HG03025 (cell line): ENCODE measurements around the gene ADH1C.
"Not testable (repeated sequence)": the region's sequence is repeated elsewhere in the genome, so short reads cannot be mapped to it uniquely, and the experiment has no call there.

Experiments
- ATAC-seq: cut with Tn5 transposase; IDR thresholded peaks from one replicate; pipeline ENCODE4 v1.9.1; 2021; ENCODE audit warnings: mild to moderate bottlenecking, moderate library complexity; ENCODE audit not compliant: unreplicated experiment, low FRiP score

The ADH1C gene

GRCh38 chr4:99352602-99353537 is at the start of gene ADH1C:
Gene ADH1C (minus strand): TSS chr4:99352746. CDS start chr4:99352675, 71 bp downstream.
- ATAC-seq = no peak

GRCh38 chr4:99400831-99401230 is 48.3 kb upstream of the ADH1C start:
- no peak for ATAC-seq

GRCh38 chr4:99399017-99399416 is 46.5 kb upstream of the ADH1C start:
- no peak for ATAC-seq

- no peak for ATAC-seq
These were observed 43.2 kb upstream of the ADH1C start for GRCh38 chr4:99395595-99396364.

GRCh38 chr4:99394896-99395295 is 42.4 kb upstream of the ADH1C start:
- no peak for ATAC-seq

GRCh38 chr4:99390055-99390454 is 37.5 kb upstream of the ADH1C start:
- no peak for ATAC-seq

- ATAC-seq = no peak
These were observed 37.1 kb upstream of the ADH1C start for GRCh38 chr4:99389606-99390005.

GRCh38 chr4:99383833-99384392 is 31.4 kb upstream of the ADH1C start:
- no peak for ATAC-seq

GRCh38 chr4:99383399-99383798 is 30.9 kb upstream of the ADH1C start:
- no peak for ATAC-seq

GRCh38 chr4:99382745-99383360 is 30.3 kb upstream of the ADH1C start:
- ATAC-seq = no peak

- ATAC-seq = no peak
These were observed 29.1 kb upstream of the ADH1C start for GRCh38 chr4:99381588-99382175.

GRCh38 chr4:99379571-99379970 is 27.0 kb upstream of the ADH1C start:
- ATAC-seq = no peak

- ATAC-seq = no peak
These were observed 26.3 kb upstream of the ADH1C start for GRCh38 chr4:99378876-99379275.

- not testable (repeated sequence) for ATAC-seq
These were observed 24.8 kb upstream of the ADH1C start for GRCh38 chr4:99377341-99377740.

- ATAC-seq = not testable (repeated sequence)
These were observed 19.9 kb upstream of the ADH1C start for GRCh38 chr4:99372464-99372863.

- not testable (repeated sequence) for ATAC-seq
These were observed 15.3 kb upstream of the ADH1C start for GRCh38 chr4:99367817-99368216.

- ATAC-seq = no peak
These were observed 13.9 kb upstream of the ADH1C start for GRCh38 chr4:99366491-99366890.

GRCh38 chr4:99362768-99363167 is 10.2 kb upstream of the ADH1C start:
- ATAC-seq = no peak

GRCh38 chr4:99361899-99362275 is 9.3 kb upstream of the ADH1C start:
- no peak for ATAC-seq

- ATAC-seq = no peak
These were observed 8.8 kb upstream of the ADH1C start for GRCh38 chr4:99361268-99361898.
